MM.1S (cell line): Measurements from ENCODE around the gene G0S2.

Source experiments
- CTCF ChIP-seq: fragments of 300-600 bp; sonication (generic); IDR thresholded peaks from 2 replicates; pipeline ENCODE4 v1.5.1; 2016; ENCODE audit warnings: antibody characterized with exemption, low read length, mixed read lengths
- EZH2 ChIP-seq: fragments of 300-600 bp; sonication (generic); optimal IDR thresholded peaks from 2 replicates; pipeline ENCODE3; 2017; ENCODE audit warnings: low read depth, mild to moderate bottlenecking, antibody characterized with exemption, low read length, mixed read lengths

GRCh38 chr1:209653915-209654351, 21.3 kb upstream of the G0S2 start:
- TF ChIP-seq CTCF (no peak), EZH2 (no peak)
